IPS-11a (cell line): ENCODE measurements around the gene CETP.
"Not testable (repeated sequence)": the region's sequence is repeated elsewhere in the genome, so short reads cannot be mapped to it uniquely, and the experiment has no call there.

Experiments
- H3K4me3 ChIP-seq: one replicate; pipeline ENCODE4 v1.5.1; 2013; ENCODE audit warnings: low read depth, low read length, control low read depth

Gene CETP

GRCh38 chr16:56995136-56995805 is 33.5 kb downstream of the CETP start:
- no peak overlapping the region for H3K4me3 ChIP-seq

- H3K4me3 ChIP-seq, result no peak overlapping the region
Observed at GRCh38 chr16:56997264-56997663, 35.5 kb downstream of the CETP start.

GRCh38 chr16:56997931-56998330 is 36.2 kb downstream of the CETP start:
- no peak overlapping the region for H3K4me3 ChIP-seq

GRCh38 chr16:56998352-56998751 is 36.6 kb downstream of the CETP start:
- no peak overlapping the region for H3K4me3 ChIP-seq

- H3K4me3 ChIP-seq, result no peak overlapping the region
Observed at GRCh38 chr16:56998861-56999260, 37.1 kb downstream of the CETP start.

GRCh38 chr16:56999409-57000270 is 37.9 kb downstream of the CETP start:
- no peak overlapping the region for H3K4me3 ChIP-seq

- H3K4me3 ChIP-seq, result no peak overlapping the region
Observed at GRCh38 chr16:57000271-57001025, 38.7 kb downstream of the CETP start.

- no peak overlapping the region for H3K4me3 ChIP-seq
Observed at GRCh38 chr16:57001026-57001679, 39.4 kb downstream of the CETP start.

- H3K4me3 ChIP-seq, result no peak overlapping the region
Observed at GRCh38 chr16:57003439-57004386, 42.0 kb downstream of the CETP start.

GRCh38 chr16:57004387-57005250 is 42.9 kb downstream of the CETP start:
- H3K4me3 ChIP-seq, result no peak overlapping the region

GRCh38 chr16:57005597-57005996 is 43.8 kb downstream of the CETP start:
- not testable (repeated sequence) for H3K4me3 ChIP-seq

GRCh38 chr16:57007050-57007449 is 45.3 kb downstream of the CETP start:
- H3K4me3 ChIP-seq, result no peak overlapping the region

GRCh38 chr16:57007530-57007929 is 45.8 kb downstream of the CETP start:
- no peak overlapping the region for H3K4me3 ChIP-seq

GRCh38 chr16:57008440-57008839 is 46.7 kb downstream of the CETP start:
- no peak overlapping the region for H3K4me3 ChIP-seq

- H3K4me3 ChIP-seq, result no peak overlapping the region
Observed at GRCh38 chr16:57009643-57010170, 48.0 kb downstream of the CETP start.

- no peak overlapping the region for H3K4me3 ChIP-seq
Observed at GRCh38 chr16:57012353-57012752, 50.6 kb downstream of the CETP start.

- H3K4me3 ChIP-seq, result no peak overlapping the region
Observed at GRCh38 chr16:57013229-57013628, 51.5 kb downstream of the CETP start.

GRCh38 chr16:57013902-57014301 is 52.2 kb downstream of the CETP start:
- H3K4me3 ChIP-seq, result no peak overlapping the region

GRCh38 chr16:57016301-57016700 is 54.6 kb downstream of the CETP start:
- H3K4me3 ChIP-seq, result no peak overlapping the region
